Keratinocyte (primary cell): ENCODE results near the gene MAGED2. TPM values are rescaled to one million over a fixed set of nuclear protein-coding genes. Genes with fewer than 3 reads are reported as not detected.

ENCODE experiments used
- DNase-seq: peaks from one replicate; pipeline ENCODE4 v3.0.0-alpha.2; 2011; ENCODE audit warnings: low read depth, missing footprints, low spot score
- FAIRE-seq: peaks from 2 replicates; lab custom pipeline; 2011; peaks lifted over from hg19 to GRCh38; lab: Jason Lieb, UNC
- H2AFZ ChIP-seq: 2 replicates; pipeline ENCODE4 v1.6.0; 2012; ENCODE audit warnings: low read length, control low read depth, inconsistent platforms; ENCODE audit not compliant: control insufficient read depth
- H3K27ac ChIP-seq: 2 replicates; pipeline ENCODE4 v1.5.1; 2011; ENCODE audit warnings: low read length; ENCODE audit not compliant: control insufficient read depth, insufficient read depth
- H3K27me3 ChIP-seq: 3 replicates; pipeline ENCODE4 v1.6.0; 2011; ENCODE audit warnings: low read length; ENCODE audit not compliant: control insufficient read depth, insufficient read depth; ENCODE audit errors: extremely low read depth
- H3K36me3 ChIP-seq, 2 experiments: 2 replicates in 1 of 2; 3 replicates in 1 of 2; pipeline ENCODE4 v1.5.1; 2011; ENCODE audit warnings: low read length in 2 of 2, mild to moderate bottlenecking in 1 of 2; ENCODE audit not compliant: control insufficient read depth in 2 of 2, insufficient read depth in 2 of 2; ENCODE audit errors: extremely low read depth in 1 of 2
- H3K4me1 ChIP-seq: 3 replicates; pipeline ENCODE4 v1.5.1; 2011; ENCODE audit warnings: low read length; ENCODE audit not compliant: control insufficient read depth, insufficient read depth; ENCODE audit errors: extremely low read depth
- H3K4me2 ChIP-seq: 3 replicates; pipeline ENCODE4 v1.6.0; 2011; ENCODE audit warnings: low read depth, low read length; ENCODE audit not compliant: control insufficient read depth, insufficient read depth; ENCODE audit errors: extremely low read depth
- H3K4me3 ChIP-seq, 3 experiments: fragments of 200-600 bp in 1 of 3; sonication (generic) in 1 of 3; 2 replicates in 2 of 3; 3 replicates in 1 of 3; pipeline ENCODE4 v1.5.1; 2011 to 2016; ENCODE audit warnings: low read length in 3 of 3, mild to moderate bottlenecking in 3 of 3, control low read depth in 2 of 3, inconsistent platforms in 1 of 3, low read depth in 1 of 3, mixed read lengths in 1 of 3, mixed run types in 1 of 3, moderate library complexity in 1 of 3; ENCODE audit not compliant: control insufficient read depth in 2 of 3, insufficient read depth in 2 of 3; ENCODE audit errors: extremely low read depth in 1 of 3
- H3K79me2 ChIP-seq: 2 replicates; pipeline ENCODE4 v1.6.0; 2012; ENCODE audit warnings: low read length; ENCODE audit not compliant: control insufficient read depth, insufficient read depth
- H3K9ac ChIP-seq: 3 replicates; pipeline ENCODE4 v1.6.0; 2011; ENCODE audit warnings: low read length; ENCODE audit not compliant: control insufficient read depth, insufficient read depth; ENCODE audit errors: extremely low read depth
- H3K9me1 ChIP-seq: 3 replicates; pipeline ENCODE4 v1.6.0; 2011; ENCODE audit warnings: low read length; ENCODE audit not compliant: control insufficient read depth, insufficient read depth; ENCODE audit errors: extremely low read depth
- H3K9me3 ChIP-seq: 2 replicates; pipeline ENCODE4 v1.5.1; 2012; ENCODE audit warnings: low read depth, low read length; ENCODE audit not compliant: control insufficient read depth
- H4K20me1 ChIP-seq: 3 replicates; pipeline ENCODE4 v1.6.0; 2011; ENCODE audit warnings: low read length; ENCODE audit not compliant: control insufficient read depth, insufficient read depth; ENCODE audit errors: extremely low read depth
- CTCF ChIP-seq, 3 experiments: IDR thresholded peaks in 1 of 3; conservative IDR thresholded peaks in 1 of 3; optimal IDR thresholded peaks in 1 of 3; 2 replicates in 2 of 3; 3 replicates in 1 of 3; pipeline versions ENCODE3 to v1.5.1; 2011; ENCODE audit warnings: low read length in 3 of 3, mild to moderate bottlenecking in 3 of 3, moderate library complexity in 2 of 3, control low read depth in 1 of 3, inconsistent platforms in 1 of 3; ENCODE audit not compliant: insufficient read depth in 2 of 3; ENCODE audit errors: extremely low read depth in 1 of 3
- EZH2 ChIP-seq: IDR thresholded peaks from one replicate; pipeline ENCODE4 v1.6.1; 2012; ENCODE audit warnings: inconsistent platforms, mild to moderate bottlenecking, low read length, moderate library complexity
- dilution Hi-C: fragments of 300-500 bp; cut with MboI; formaldehyde crosslinking; loops from one replicate; pipeline ENCODE4 v1.7.0; 2020; ENCODE audit warnings: low sequenced_read_pairs; ENCODE audit not compliant: extremely low pct_ligation_motif_present
- polyA plus RNA-seq, 5 experiments: library from polyadenylated mRNA; depleted of rRNA in 3 of 5; stranded (reverse) in 3 of 5; stranded (forward) in 1 of 5; unstranded in 1 of 5; fragments of >200 nt; gene quantifications; 1 replicate in 1 of 5; 2 replicates in 3 of 5; 3 replicates in 1 of 5; pipeline versions ENCODE4 v1.2.1 to v1.2.3, GENCODE V29; 2011 to 2012; ENCODE audit warnings: missing spikeins in 2 of 5, low read depth in 1 of 5, low replicate concordance in 1 of 5

MAGED2 gene
- polyA plus RNA-seq, 1 donor (not counting 4 experiments of a cell fraction or from before 2014, with no cell fraction given): 77.5 TPM

- Histone ChIP-seq H4K20me1 (no peaks in the 10 kb centered on the region), H3K9ac (no peak overlapping the region), H3K36me3 (no peaks in the 10 kb centered on the region), H3K4me2 (no peak overlapping the region), H3K27me3 (no peaks in the 10 kb centered on the region), H3K79me2 (no peaks in the 10 kb centered on the region), H3K27ac (no peak overlapping the region), H2AFZ (no peak overlapping the region), H3K9me3 (no peaks in the 10 kb centered on the region), H3K4me1 (no peaks in the 10 kb centered on the region), H3K9me1 (no peaks in the 10 kb centered on the region), H3K4me3 (no peak overlapping the region)
- dilution Hi-C loops: no loop called here
- FAIRE-seq (no peak), DNase-seq (no peak)
- TF ChIP-seq EZH2 (no peak), CTCF (optimal IDR thresholded peaks at IDR 0.05 in 1 of 3, IDR thresholded peaks at IDR 0.05 in 1 of 3, conservative IDR thresholded peaks at IDR 0.05 in 1 of 3; ENCODE audit: extremely low read depth in 1 of 3, insufficient read depth in 2 of 3, low read length in 3 of 3) (no peak)
These were observed 31.5 kb upstream of the MAGED2 start for GRCh38 chrX:54776061-54776460.

GRCh38 chrX:54776987-54777672, 30.4 kb upstream of the MAGED2 start:
- H3K36me3 ChIP-seq: no peaks in the 10 kb centered on the region
- no peak overlapping the region for H3K4me3 ChIP-seq
- no peaks in the 10 kb centered on the region for H3K9me3 ChIP-seq
- FAIRE-seq (no peak), DNase-seq (no peak)
- H3K9me1 ChIP-seq: no peaks in the 10 kb centered on the region
- TF ChIP-seq EZH2 (no peak), CTCF (optimal IDR thresholded peaks at IDR 0.05 in 1 of 3, IDR thresholded peaks at IDR 0.05 in 1 of 3, conservative IDR thresholded peaks at IDR 0.05 in 1 of 3; ENCODE audit: extremely low read depth in 1 of 3, insufficient read depth in 2 of 3, low read length in 3 of 3) (no peak)
- H2AFZ ChIP-seq: no peak overlapping the region
- dilution Hi-C loops: no loop called here
- no peak overlapping the region for H3K4me2 ChIP-seq
- H3K27ac ChIP-seq: no peak overlapping the region
- H4K20me1 ChIP-seq: no peaks in the 10 kb centered on the region
- H3K4me1 ChIP-seq: no peaks in the 10 kb centered on the region
- H3K27me3 ChIP-seq: no peaks in the 10 kb centered on the region
- no peak overlapping the region for H3K9ac ChIP-seq
- H3K79me2 ChIP-seq: no peaks in the 10 kb centered on the region
